ENCODE measurements around the gene CALCOCO2. TPM values are rescaled to one million over a fixed set of nuclear protein-coding genes. Genes with fewer than 3 reads are reported as not detected.
A peak's percentile ranks its signal among the peaks of the same experiment; 100 is the strongest.
"Not testable (repeated sequence)": the region's sequence is repeated elsewhere in the genome, so short reads cannot be mapped to it uniquely, and the experiment has no call there.

The CALCOCO2 gene
- polyA plus RNA-seq, 1 experiment: 108 TPM

DNA sequence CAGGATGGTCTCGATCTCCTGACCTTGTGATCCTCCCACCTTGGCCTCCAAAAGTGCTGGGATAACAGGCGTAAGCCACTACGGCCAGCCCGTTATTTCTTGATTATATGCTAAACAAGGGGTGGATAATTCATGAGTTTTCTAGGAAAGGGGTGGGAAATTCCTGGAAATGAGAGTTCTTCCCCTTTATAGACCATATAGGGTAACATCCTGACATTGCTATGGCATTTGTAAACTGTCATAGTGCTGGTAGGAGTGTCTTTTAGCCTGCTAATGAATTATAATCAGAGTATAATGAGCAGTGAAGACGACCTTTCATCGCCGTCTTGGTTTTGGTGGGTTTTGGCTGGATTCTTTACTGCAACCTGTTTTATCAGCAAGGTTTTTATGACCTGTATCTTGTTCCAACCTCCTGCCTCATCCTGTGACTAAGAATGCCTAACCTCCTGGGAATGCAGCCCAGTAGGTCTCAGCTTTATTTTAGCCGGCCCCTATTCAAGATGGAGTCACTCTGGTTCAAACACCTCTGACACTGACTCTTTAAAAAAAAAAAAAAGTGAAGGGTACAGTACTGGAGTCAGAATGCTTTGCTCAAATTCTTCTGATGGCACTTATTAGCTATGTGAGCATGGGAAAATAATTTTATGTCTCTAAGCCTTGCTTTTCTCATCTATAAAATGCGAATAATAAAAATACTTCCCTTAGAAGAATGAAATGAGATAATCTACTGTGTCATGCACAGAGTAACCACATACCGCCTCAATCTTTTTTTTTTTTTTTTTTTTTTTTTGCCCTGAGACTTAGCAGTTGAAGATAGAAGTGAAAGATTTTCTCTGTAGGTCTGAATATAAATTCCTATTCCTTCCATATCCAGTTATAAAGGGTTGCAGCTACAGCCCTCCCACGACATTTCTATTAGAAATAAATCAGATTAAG lies 5.1 kb upstream of the CALCOCO2 start:
- Histone ChIP-seq H3K27me3 (ENCODE audit: control insufficient read depth, insufficient read depth, low read length) (no peaks in the 10 kb centered on the region; the same call in 1 of the 2 replicates), H3K4me3 (ENCODE audit: low read depth, low read length) (no peak overlapping the region), H3K36me3 (ENCODE audit: control insufficient read depth, insufficient read depth, low read length) (no peaks in the 10 kb centered on the region)
- POLR2A ChIA-PET: interaction anchor here (0.6 kb wide), 1 partner anchor 1878 kb away, joined by 3 read pairs; no protein-coding TSS in a partner anchor
- TF ChIP-seq, protein P1, sequence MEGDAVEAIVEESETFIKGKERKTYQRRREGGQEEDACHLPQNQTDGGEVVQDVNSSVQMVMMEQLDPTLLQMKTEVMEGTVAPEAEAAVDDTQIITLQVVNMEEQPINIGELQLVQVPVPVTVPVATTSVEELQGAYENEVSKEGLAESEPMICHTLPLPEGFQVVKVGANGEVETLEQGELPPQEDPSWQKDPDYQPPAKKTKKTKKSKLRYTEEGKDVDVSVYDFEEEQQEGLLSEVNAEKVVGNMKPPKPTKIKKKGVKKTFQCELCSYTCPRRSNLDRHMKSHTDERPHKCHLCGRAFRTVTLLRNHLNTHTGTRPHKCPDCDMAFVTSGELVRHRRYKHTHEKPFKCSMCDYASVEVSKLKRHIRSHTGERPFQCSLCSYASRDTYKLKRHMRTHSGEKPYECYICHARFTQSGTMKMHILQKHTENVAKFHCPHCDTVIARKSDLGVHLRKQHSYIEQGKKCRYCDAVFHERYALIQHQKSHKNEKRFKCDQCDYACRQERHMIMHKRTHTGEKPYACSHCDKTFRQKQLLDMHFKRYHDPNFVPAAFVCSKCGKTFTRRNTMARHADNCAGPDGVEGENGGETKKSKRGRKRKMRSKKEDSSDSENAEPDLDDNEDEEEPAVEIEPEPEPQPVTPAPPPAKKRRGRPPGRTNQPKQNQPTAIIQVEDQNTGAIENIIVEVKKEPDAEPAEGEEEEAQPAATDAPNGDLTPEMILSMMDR (IDR thresholded peaks at IDR 0.05; ENCODE audit: insufficient read depth, low read depth, low read length): no peak
- DNase-seq (ENCODE audit: low read depth): peak; percentile 29
- CTCF ChIA-PET: interaction anchor here (1.7 to 23.7 kb wide), 3 partner anchors 11 to 47 kb away, joined by 3 to 719 read pairs (median 4); no protein-coding TSS in a partner anchor

- TF ChIP-seq, protein P1 (IDR thresholded peaks at IDR 0.05; ENCODE audit: insufficient read depth, low read depth, low read length): no peak
- ChIA-PET CTCF (interaction anchor here (1.0 to 2.1 kb wide), 3 partner anchors 16 to 153 kb away, joined by 3 to 6 read pairs (median 4); no protein-coding TSS in a partner anchor), POLR2A (no interaction called here)
- no peak for DNase-seq (ENCODE audit: low read depth)
- peak overlapping the region; percentile 69 for H3K4me3 ChIP-seq (ENCODE audit: low read depth, low read length)
- no peaks in the 10 kb centered on the region; the same call in 1 of the 2 replicates for H3K36me3 ChIP-seq (ENCODE audit: control insufficient read depth, insufficient read depth, low read length)
- no peaks in the 10 kb centered on the region for H3K27me3 ChIP-seq (ENCODE audit: control insufficient read depth, insufficient read depth, low read length)
These were observed 681 bp downstream of the CALCOCO2 start for GRCh38 chr17:48831549-48831883.

DNA sequence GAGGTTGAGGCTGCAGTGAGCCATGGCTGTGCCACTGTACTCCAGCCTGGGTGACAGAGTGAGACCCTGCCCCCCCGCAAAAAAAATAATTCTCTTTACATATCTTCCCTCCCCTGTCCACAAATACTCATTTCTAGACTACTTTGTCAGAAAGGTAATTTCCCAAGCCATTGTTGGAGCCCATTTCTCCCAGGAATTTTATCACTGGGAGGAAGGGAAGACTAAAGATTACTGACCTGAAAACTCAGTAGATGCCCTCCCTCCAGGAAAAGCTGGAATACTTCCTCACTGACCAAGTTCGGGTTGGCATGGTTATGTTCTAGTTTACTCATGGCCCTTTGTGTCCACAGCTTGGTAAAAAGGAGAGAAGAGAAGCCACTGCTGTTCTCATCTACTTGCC lies 4.1 kb downstream of the CALCOCO2 start:
- no peak overlapping the region for H3K4me3 ChIP-seq (ENCODE audit: low read depth, low read length)
- ChIA-PET CTCF (interaction anchor here (3.0 kb wide), 1 partner anchor 44 kb away, joined by 17 read pairs; no protein-coding TSS in a partner anchor), POLR2A (no interaction called here)
- H3K27me3 ChIP-seq (ENCODE audit: control insufficient read depth, insufficient read depth, low read length): no peaks in the 10 kb centered on the region
- TF ChIP-seq, protein P1 (IDR thresholded peaks at IDR 0.05; ENCODE audit: insufficient read depth, low read depth, low read length): no peak
- no peaks in the 10 kb centered on the region; the same call in 1 of the 2 replicates for H3K36me3 ChIP-seq (ENCODE audit: control insufficient read depth, insufficient read depth, low read length)
- DNase-seq (ENCODE audit: low read depth): no peak

- ChIA-PET POLR2A (no interaction called here), CTCF (interaction anchor here (1.0 to 3.0 kb wide), 4 partner anchors 11 to 112 kb away, joined by 3 to 17 read pairs (median 3); partner anchors contain the start of gene PRAC2)
- TF ChIP-seq, protein P1 (IDR thresholded peaks at IDR 0.05; ENCODE audit: insufficient read depth, low read depth, low read length): no peak
- Histone ChIP-seq H3K27me3 (ENCODE audit: control insufficient read depth, insufficient read depth, low read length) (no peaks in the 10 kb centered on the region), H3K36me3 (ENCODE audit: control insufficient read depth, insufficient read depth, low read length) (no peaks in the 10 kb centered on the region; the same call in 1 of the 2 replicates), H3K4me3 (ENCODE audit: low read depth, low read length) (no peak overlapping the region)
- DNase-seq (ENCODE audit: low read depth): no peak
These were observed 5.1 kb downstream of the CALCOCO2 start for GRCh38 chr17:48835971-48836370.

GRCh38 chr17:48837458-48837857 lies 6.6 kb downstream of the CALCOCO2 start:
- POLR2A ChIA-PET; DNase-seq (ENCODE audit: low read depth); H3K27me3 ChIP-seq (ENCODE audit: control insufficient read depth, insufficient read depth, low read length); H3K36me3 ChIP-seq (ENCODE audit: control insufficient read depth, insufficient read depth, low read length); CTCF ChIA-PET; H3K4me3 ChIP-seq (ENCODE audit: low read depth, low read length): not testable (repeated sequence)

Data from BJ (cell line).